Peyer's patch (tissue), 4 donors: ENCODE measurements around the gene CHCHD1.

Source experiments
- POLR2A ChIP-seq, 2 donors: fragments of 450-650 bp; IDR thresholded peaks; one replicate each; pipeline ENCODE4 v1.5.1; 2017; ENCODE audit warnings: antibody characterized with exemption in 2 of 2, mild to moderate bottlenecking in 2 of 2, moderate library complexity in 2 of 2
- TF ChIP-seq, protein P1 (sequence below), 6 experiments: fragments of 450-650 bp in 4 of 6; fragments of 200-600 bp in 2 of 6; sonication (generic) in 1 of 6; IDR thresholded peaks; one replicate each; pipeline ENCODE4 v1.5.1; 2017 to 2019; ENCODE audit warnings: antibody characterized with exemption in 6 of 6, mild to moderate bottlenecking in 3 of 6, moderate library complexity in 1 of 6

DNA sequence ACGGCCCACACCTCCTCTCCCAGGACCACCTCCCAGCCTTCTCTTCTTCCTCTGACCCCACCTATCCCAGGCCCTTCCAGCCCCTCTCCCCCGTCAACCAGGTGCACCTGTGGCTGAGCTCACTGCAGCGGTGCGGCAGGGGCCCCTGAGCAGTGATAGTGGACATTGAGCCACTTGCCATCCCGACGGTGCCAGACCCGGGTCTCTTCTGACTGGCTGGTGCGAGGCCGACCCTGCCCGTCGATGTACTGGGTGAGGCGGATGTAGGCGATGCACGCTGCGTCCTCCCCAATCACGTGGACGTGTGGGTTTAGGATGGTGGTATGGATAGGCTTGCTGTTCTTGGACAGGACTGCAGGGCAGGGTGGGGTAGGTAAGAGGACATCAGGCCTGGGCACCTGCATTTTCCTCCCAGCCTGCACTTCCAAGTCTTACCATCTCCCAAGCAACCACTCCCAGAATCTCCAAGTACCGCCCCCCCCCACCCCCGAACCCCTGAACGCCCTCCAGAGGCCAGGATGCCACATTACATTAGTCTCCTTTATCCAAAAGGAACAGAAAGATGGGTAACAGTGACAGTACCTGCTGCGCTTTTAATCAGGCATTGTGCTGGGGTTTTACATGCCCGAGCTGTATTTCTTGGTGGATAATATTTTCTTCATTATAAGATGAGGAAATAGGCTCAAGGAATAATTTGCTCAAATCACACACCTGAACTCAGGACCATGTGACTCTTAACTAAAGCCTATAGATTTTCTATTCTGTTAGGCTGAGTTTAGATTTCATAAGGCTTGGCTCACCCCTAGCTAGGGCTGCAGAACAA is 33.3 kb downstream of the CHCHD1 start:
- TF ChIP-seq, protein P1, sequence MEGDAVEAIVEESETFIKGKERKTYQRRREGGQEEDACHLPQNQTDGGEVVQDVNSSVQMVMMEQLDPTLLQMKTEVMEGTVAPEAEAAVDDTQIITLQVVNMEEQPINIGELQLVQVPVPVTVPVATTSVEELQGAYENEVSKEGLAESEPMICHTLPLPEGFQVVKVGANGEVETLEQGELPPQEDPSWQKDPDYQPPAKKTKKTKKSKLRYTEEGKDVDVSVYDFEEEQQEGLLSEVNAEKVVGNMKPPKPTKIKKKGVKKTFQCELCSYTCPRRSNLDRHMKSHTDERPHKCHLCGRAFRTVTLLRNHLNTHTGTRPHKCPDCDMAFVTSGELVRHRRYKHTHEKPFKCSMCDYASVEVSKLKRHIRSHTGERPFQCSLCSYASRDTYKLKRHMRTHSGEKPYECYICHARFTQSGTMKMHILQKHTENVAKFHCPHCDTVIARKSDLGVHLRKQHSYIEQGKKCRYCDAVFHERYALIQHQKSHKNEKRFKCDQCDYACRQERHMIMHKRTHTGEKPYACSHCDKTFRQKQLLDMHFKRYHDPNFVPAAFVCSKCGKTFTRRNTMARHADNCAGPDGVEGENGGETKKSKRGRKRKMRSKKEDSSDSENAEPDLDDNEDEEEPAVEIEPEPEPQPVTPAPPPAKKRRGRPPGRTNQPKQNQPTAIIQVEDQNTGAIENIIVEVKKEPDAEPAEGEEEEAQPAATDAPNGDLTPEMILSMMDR (IDR thresholded peaks at IDR 0.05), result no peak
- TF ChIP-seq POLR2A (IDR thresholded peaks at IDR 0.05), result no peak
